HG02981 (cell line): ENCODE results near the gene MAGEB4.

Experiments used
- ATAC-seq: cut with Tn5 transposase; IDR thresholded peaks from one replicate; pipeline ENCODE4 v1.9.1; 2021; ENCODE audit warnings: mild to moderate bottlenecking, moderate library complexity; ENCODE audit not compliant: unreplicated experiment

The MAGEB4 gene

DNA sequence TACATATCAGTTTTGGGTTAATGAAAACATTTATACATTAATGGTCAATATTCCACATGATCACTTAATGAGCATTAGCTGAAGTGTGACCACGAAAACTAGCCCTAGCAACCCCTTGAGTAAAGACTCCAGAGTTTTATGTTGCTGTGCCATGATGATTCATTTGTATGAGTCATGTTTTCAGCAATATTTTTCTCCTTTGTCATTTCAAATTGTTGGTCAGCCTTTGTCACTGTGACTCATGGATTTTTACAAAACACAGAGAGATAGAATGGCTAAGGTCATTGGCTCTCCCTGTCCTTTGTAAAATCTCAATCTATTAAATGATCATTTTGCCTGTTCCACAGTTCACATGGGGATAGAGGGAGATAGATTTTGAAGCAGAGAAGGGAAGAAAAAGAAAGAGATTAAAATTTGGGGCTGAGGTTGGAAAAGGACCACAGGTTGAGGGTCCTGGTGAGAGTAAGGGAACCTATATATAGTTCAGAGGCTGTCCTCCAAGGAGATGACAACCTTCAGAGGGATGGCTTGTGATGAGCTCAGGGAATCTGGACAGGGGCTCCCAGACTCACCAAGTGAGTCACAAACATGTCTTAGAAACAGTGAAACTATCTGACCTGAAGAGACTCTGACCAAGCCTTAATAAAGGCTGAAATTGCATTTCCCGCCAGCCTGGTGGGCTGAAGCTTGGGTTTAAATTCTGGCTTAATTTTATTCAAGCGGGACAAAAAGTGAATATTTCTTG is 41.8 kb downstream of the MAGEB4 start:
- no peak for ATAC-seq
